Ovary (tissue), 3 donors: ENCODE data around the gene FMN1.

Experiments used
- CTCF ChIP-seq, 3 donors: fragments of 450-650 bp in 2 of 3; fragments of 200-600 bp in 1 of 3; IDR thresholded peaks; one replicate each; pipeline versions ENCODE4 v1.5.1 to v1.8.0; 2016 to 2022; ENCODE audit warnings: antibody characterized with exemption in 3 of 3, mild to moderate bottlenecking in 1 of 3
- EP300 ChIP-seq: sonication (generic); formaldehyde crosslinking; IDR thresholded peaks from one replicate; pipeline ENCODE4 v1.6.1; 2017; ENCODE audit warnings: antibody characterized with exemption
- donor health status: DM: no; HTN: no; CAD: no.

DNA sequence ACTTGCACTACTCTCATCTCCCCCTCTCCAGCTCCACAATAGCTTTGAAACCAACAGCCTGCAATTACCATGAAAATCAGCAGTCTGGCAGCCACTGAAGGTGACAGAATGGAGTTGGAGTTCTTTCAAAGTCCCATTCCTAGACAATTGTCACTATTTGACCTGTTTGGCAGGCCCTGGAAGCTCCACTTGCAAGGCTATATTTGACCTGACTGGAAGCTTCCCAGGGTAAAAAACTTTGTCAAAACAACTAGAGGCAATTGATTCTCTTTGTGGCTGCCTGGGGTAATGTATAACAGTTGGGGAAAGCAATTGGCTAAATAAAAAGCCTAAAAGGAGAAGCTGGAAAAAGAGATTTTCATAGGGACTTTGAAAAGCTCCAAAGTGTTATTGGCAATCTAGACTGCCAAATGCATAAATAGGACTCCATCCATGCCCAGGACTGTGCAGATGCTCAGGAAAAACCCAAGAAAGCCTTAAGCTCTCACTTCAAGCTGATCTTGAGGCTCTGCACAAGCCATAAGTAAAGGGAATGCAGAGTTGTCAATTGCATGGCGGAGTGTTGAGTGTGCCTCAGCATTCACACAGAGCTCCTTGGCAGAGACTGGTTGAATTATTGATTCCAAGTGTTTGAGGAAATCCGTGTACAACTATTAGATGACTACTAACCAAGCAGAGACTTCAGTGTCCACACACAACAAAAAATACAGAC, 458.4 kb downstream of the FMN1 start:
- TF ChIP-seq CTCF (IDR thresholded peaks at IDR 0.05): no peak
- no peak for TF ChIP-seq EP300
